ENCODE results near the gene TMEM208.

- TF ChIP-seq EP300 (IDR thresholded peaks at IDR 0.05) (no peak), CTCF (IDR thresholded peaks at IDR 0.05) (no peak), POLR2A (IDR thresholded peaks at IDR 0.05) (no peak)
Measured at GRCh38 chr16:67235816-67236562, 9.1 kb downstream of the TMEM208 start.
